Fibroblast of the aortic adventitia (primary cell): ENCODE data around the gene CNIH3. TPM values are rescaled to one million over a fixed set of nuclear protein-coding genes. Genes with fewer than 3 reads are reported as not detected.

Experiments used
- DNase-seq: peaks from one replicate; pipeline ENCODE4 v3.0.0-alpha.2; 2010; ENCODE audit warnings: low read depth
- H3K4me3 ChIP-seq: 2 replicates; pipeline ENCODE4 v1.5.1; 2011; ENCODE audit warnings: low read depth, mild to moderate bottlenecking, control low read depth, low read length, moderate library complexity
- CTCF ChIP-seq: IDR thresholded peaks from 2 replicates; pipeline ENCODE4 v1.5.1; 2011; ENCODE audit warnings: mild to moderate bottlenecking, low read length, control low read depth, inconsistent platforms; ENCODE audit not compliant: insufficient read depth
- total RNA-seq: library from RNA; depleted of rRNA; stranded (reverse); fragments of >200 nt; gene quantifications from 2 replicates; pipeline ENCODE4 v1.2.3, GENCODE V29; 2012; ENCODE audit warnings: low replicate concordance

The CNIH3 gene
- total RNA-seq, 1 donor: 31.5 TPM

- no peak for TF ChIP-seq CTCF
- H3K4me3 ChIP-seq: no peak overlapping the region
- no peak for DNase-seq
Measured at GRCh38 chr1:224711876-224712275, 95.8 kb downstream of the CNIH3 start.

- no peak for DNase-seq
- TF ChIP-seq CTCF: no peak
- H3K4me3 ChIP-seq: no peak overlapping the region
Measured at GRCh38 chr1:224713228-224713627, 97.1 kb downstream of the CNIH3 start.

- no peak for TF ChIP-seq CTCF
- DNase-seq: no peak
- no peak overlapping the region for H3K4me3 ChIP-seq
Measured at GRCh38 chr1:224714553-224714952, 98.4 kb downstream of the CNIH3 start.

- no peak for DNase-seq
- TF ChIP-seq CTCF: no peak
- H3K4me3 ChIP-seq: no peak overlapping the region
Measured at GRCh38 chr1:224718470-224719053, 102.4 kb downstream of the CNIH3 start.

- DNase-seq: peak; percentile 63
- no peak for TF ChIP-seq CTCF
Measured at GRCh38 chr1:224719716-224720115, 103.6 kb downstream of the CNIH3 start.

GRCh38 chr1:224720216-224720615 is 104.1 kb downstream of the CNIH3 start:
- no peak for DNase-seq
- H3K4me3 ChIP-seq: no peak overlapping the region

More at GRCh38 chr1:224719716-224720115, 103.6 kb downstream of the CNIH3 start:
- H3K4me3 ChIP-seq: no peak overlapping the region

More at GRCh38 chr1:224720216-224720615, 104.1 kb downstream of the CNIH3 start:
- no peak for TF ChIP-seq CTCF
